Activated CD4-positive, alpha-beta T cell treated with anti-CD3 and anti-CD28 coated beads, Interleukin-2, amount 50 U/mL, for 4 hours (primary cell): ENCODE measurements around the gene ABI3.

Source experiments
- DNase-seq, 2 experiments: peaks; one replicate each; pipeline ENCODE4 v3.0.0-alpha.2; 2020

The ABI3 gene

DNA sequence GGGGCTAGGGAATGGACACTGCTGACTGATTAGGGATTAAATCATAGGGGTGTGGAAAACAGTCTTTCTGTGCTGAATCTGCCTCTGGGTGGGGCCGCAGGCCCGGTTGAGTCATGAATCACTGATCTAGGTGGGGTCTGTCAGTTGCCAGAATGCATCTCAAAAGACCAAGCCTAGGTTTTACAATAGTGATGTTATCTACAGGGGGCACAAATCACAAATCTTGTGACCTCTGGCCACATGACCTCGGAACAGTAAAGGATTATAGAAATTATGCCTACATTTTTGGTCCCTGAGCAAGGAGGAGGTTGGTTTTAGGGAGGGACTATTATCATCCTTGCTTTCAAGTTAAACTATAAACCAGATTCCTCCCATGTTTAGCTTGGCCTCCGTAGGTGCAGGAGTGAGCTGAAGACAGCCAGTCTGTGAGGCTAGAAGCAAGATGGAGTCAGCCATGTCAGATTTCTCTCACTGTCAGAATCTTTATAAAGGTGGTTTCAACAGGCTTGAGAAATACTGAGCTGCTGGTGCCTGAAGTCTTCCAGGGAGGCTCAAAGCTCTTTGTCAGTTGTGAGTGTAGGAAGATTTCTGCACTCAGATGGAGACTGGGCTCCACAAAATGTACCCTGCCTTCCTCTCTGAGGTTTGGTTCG is 13.0 kb upstream of the ABI3 start:
- DNase-seq, result no peak

GRCh38 chr17:49198211-49198610 is 12.3 kb upstream of the ABI3 start:
- DNase-seq, result no peak

DNA sequence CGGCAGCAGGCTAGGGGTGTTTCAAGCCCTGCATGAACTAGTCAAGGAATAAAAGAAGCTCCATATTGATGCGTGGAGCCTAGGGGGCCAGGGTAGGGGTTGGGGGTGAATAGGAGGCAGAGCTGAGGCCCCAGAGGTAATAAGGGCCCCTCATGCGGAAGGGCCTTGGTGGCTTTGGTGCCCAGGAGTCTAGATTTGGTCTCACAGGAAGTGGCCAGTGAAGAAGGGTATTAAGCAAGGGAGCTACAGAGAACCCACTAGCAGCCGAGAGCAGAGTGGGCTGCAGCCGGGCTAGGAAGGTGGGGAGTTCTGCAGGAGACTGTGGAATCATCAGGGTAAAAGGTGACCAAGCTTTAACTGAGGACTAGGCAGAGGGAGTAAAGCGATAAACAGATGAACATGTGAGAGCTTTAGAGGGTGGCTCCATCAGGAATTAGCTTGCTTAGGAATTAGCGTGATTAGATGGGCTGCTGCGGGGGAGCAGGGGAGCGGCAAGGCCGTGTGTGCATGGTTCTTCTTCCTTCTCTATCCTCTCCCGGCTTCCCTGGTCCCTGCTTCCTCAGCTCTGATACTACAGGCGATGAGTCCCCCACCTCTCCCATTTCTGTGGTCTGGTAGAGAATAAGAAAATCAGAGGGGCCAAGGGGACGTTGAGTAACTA is 10.0 kb upstream of the ABI3 start:
- DNase-seq, result no peak

GRCh38 chr17:49201481-49201927 is 9.0 kb upstream of the ABI3 start:
- DNase-seq, result no peak

DNA sequence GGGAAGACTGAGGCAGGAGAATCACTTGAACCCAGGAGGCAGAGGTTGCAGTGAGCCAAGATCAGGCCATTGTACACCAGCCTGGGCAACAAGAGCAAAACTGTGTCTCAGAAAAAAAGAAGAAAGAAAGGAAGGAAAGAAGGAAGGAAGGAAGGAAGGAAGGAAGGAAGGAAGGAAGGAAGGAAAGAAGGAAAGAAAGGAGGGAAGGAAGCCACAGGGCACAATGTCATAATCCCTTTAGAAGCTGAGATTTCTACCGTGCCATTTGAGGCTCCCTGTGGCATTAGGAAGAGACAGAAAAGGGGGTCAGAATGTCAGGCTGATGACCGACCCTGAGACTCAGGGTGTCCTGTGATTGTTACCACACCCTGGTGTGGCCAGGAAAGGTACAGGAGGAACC is 6.7 kb upstream of the ABI3 start:
- no peak for DNase-seq

- no peak for DNase-seq
Measured at GRCh38 chr17:49204516-49204915, 6.0 kb upstream of the ABI3 start.

- DNase-seq, result no peak
Measured at GRCh38 chr17:49209061-49209571, 1.4 kb upstream of the ABI3 start.

DNA sequence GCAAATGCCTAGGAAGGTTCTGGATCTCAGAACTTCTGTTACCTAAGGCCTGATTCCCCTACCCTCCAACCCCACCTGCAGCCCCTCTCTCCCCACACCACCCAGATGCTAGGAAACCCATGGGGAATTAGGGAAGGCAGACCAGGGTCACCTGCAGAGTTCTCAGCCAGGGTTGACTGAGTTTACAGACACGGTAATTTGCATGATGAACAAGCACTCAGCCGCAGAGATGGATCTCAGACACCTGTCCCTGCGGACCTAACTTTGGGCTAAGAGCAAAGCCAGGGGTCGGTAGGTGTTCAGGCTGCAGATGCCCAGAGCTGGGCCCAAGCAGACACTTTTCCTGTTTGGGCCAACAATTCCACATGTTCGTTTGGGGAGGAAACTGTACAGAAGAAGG is 2.9 kb downstream of the ABI3 start:
- DNase-seq, result no peak

- DNase-seq, result no peak
Measured at GRCh38 chr17:49213847-49214246, 3.3 kb downstream of the ABI3 start.

DNA sequence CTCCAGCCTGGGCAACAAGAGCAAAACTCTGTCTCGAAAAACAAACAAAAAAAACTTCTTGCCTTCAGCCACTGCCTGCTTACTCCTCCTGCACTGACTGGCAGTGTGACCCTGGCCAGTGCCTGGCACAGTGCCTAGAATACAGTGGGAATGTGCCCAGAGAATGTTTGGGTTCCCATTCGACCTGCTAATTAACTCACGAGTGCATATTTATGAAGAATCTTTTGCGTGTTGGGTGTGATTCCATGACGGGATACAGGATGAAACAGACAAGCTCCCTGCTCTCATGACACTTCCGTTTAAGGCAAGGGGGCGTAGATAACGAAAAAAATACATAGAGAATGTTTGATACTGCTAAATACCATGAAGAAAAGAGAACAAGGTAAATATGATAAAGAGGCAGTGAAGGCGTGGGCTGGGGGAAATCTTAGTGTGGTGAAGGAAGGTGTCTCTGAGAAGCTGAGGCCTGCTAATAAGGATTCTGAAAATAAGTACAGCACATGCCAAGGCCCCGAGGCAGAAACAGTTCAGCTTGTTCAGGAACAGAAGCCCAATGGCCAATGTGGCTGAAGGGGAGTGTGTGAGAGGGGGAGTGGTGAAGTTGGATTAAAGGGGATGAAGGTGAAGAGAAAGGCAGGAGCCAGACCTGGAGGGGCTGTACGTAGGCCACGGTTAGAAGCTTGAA is 4.3 kb downstream of the ABI3 start:
- no peak for DNase-seq

DNA sequence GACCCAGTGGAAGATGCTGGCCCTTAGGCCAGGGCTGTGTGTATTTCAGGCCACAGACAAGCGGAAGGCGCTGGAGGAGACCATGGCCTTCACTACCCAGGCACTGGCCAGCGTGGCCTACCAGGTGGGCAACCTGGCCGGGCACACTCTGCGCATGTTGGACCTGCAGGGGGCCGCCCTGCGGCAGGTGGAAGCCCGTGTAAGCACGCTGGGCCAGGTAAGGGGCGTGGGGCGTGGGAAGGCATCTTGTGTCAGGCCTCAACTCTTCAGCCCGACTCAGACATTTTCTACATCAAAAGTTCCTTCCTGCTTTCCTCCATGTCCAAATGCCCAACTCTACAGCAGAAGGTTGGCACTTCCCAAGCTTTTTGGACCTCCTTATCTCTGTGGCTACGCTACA is 6.0 kb downstream of the ABI3 start:
- no peak for DNase-seq

DNA sequence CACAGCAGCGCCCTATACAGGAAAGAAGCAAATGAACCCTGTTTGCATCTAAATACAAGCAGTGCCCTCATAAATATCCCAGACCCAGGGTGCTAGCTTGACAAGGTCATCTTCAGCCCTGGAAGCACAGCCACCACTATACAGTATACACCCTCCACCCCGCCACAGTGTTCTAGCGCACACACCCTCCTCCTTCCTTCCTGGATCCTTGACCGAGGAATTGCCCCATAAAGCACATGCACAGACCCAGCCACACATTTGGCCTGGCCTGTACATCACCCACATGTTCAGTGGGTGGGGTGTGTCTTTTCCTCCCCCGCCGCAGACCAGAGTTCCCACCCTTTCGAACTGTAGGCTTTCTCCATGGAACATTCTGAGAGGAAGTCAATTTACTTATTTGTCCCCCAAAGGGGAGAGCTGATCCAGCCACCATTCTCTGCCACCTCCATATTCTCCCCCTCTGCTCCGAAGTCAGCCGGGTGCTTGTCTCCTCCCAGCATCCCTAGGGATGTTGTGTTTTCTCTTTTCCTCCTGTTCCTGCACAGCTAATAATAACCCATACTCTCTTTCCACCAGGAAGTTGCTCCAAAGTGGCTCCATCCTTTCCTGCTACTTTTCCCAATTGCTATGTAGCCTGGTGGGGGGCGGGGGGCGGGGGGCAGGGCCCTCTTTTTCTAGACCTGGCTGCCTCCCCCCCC is 6.6 kb downstream of the ABI3 start:
- no peak for DNase-seq

DNA sequence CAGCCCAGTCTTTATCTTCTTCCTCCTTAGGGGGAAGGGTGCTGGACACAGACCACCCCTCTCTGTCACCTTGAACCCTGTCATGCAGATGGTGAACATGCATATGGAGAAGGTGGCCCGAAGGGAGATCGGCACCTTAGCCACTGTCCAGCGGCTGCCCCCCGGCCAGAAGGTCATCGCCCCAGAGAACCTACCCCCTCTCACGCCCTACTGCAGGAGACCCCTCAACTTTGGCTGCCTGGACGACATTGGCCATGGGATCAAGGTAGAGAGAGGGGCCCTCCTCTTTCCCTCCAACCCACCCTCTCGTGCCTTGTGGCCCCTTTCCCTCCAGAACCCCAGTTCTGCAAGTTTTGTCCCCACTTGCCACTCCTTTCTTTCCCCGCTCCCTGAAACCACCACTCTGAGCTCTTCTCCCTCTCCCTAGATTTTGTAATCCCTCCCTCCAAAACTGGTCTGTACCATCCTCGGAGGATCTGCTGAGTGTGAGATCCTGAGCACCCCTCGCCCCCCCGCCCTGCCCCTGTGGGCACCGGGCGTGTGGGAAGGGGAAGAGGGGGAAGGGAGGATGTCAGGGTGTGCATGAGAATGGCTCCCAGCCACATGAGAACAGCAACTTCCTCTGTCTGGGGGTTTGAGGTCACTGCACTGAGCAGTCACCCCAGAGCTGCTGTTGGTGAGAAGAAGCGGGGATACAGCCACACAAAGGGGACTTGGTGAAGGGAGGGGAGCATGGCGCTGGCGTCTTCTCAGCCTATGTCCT is 7.3 kb downstream of the ABI3 start:
- peak; percentile 35 to 43 for DNase-seq

DNA sequence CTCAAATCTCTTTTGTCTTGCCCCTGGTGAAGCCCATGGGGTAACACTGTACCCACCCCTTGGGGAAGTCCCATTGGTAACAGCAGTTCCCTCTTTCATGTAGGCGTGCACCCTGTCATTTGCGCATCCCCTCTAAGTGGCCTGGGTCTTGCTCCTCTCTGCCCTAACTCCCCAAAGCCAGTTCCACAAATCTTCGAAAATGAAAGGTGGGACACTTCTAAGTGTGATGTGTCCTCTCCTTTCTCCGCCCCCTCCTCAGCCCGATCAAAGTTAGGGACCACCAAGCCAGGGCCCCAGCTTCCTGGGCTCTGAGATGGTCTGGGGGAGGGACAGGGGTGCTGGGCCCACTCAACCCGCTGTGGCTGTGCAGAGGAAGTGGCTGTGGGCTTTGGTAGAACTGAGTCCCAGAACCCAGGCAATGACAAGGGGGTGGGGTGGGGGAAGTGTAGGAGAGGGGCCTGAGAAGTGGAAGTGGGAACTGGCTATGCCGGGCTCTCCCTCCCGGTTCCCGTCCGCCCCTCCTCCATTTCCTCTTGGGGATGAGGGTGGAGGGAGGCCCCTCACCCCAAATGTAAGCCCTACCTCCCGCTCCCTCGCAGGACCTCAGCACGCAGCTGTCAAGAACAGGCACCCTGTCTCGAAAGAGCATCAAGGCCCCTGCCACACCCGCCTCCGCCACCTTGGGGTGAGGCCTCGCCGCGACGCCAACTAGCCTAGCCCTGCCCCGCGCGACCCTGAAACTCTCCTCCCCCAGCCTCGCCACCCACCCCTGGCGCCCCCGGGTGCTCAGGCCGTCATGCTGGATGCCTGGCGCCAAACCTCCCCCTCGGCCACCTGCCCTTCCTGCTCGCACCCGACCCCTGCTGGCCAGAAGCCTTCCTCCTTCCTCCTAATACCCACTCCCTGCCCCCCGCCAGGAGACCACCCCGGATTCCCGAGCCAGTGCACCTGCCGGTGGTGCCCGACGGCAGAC is 8.7 kb downstream of the ABI3 start:
- DNase-seq, result no peak

- no peak for DNase-seq
Measured at GRCh38 chr17:49219987-49220386, 9.5 kb downstream of the ABI3 start.

DNA sequence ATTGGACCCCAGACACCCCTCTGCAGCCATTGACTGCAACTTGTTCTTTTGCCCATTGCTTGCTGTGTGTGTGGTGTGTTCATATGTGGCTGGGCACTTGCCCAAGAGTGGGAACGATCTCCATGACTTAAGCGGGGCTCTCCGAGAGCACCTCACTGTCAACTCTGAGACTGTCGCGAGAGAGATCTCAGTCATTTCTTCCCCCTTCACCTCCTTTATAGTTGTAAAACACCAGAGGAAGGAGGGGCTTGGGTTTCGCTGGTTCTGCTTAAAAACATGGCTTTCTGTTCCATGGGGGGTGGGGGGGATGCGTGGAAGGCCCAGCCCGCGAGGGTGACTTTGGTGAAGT is 12.6 kb downstream of the ABI3 start:
- DNase-seq, result no peak

- DNase-seq, result peak; percentile 56 to 70
Measured at GRCh38 chr17:49223517-49224197, 13.2 kb downstream of the ABI3 start.

GRCh38 chr17:49224198-49224996 is 13.9 kb downstream of the ABI3 start:
- DNase-seq, result peak; percentile 30 to 31

DNA sequence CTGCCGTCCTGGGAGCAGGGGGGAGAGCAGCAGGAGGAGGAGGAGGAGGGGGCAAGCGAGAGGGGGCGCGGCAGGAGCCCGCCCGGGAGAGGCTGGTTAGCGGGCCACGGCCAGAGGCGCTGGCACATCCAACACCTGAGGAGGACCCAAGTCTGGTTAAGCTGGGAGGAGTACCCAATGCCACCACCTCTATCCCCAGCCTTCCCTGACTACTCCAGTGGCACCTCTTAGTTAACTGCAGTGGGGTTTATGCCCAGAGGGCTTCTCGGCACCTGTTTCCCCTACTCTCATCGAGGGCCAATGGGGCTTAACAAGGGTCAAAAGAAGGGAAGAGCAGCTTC is 14.5 kb downstream of the ABI3 start:
- no peak for DNase-seq
